GM19351 (cell line): ENCODE results near the gene PDE7B.

Source experiments
- ATAC-seq: cut with Tn5 transposase; IDR thresholded peaks from one replicate; pipeline ENCODE4 v1.9.1; 2021; ENCODE audit warnings: mild to moderate bottlenecking, moderate library complexity; ENCODE audit not compliant: unreplicated experiment

The PDE7B gene

DNA sequence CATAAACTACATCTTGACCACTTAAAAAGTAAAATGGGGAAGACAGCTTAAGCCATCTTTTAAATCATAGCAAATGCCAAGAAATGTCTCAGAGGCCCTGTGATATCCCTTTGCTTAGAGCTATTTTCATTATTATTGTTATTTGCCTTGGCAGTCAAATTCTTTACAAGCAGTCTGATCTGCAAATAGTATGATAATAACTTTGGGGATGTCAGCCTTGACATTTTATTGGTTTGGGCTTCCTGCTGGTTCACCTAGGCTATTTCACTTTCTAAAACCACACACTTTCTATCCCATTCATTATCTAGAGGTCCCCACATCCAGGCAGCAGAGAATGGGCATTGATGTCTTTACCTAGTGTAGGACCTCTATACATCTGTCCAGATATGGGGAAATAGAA is 125.1 kb downstream of the PDE7B start:
- ATAC-seq, result no peak

DNA sequence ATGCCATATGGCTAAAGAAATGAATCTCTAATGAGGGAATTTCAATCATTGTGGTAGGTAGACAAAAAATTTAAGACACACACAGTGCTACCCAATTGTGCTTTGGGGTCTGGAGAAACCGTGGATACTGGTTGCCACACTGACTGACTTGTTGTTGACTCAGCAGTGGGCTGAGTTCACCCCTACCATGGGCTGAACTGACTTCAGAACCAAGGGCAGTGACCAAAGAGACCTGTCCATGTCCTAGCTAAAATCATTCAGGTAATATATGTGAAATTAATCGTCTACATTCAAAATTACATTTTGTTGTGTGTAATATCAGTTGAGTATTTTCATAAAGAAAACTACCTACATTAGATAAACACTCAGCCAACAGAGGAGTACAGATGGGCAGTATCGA is 131.6 kb downstream of the PDE7B start:
- ATAC-seq, result no peak

DNA sequence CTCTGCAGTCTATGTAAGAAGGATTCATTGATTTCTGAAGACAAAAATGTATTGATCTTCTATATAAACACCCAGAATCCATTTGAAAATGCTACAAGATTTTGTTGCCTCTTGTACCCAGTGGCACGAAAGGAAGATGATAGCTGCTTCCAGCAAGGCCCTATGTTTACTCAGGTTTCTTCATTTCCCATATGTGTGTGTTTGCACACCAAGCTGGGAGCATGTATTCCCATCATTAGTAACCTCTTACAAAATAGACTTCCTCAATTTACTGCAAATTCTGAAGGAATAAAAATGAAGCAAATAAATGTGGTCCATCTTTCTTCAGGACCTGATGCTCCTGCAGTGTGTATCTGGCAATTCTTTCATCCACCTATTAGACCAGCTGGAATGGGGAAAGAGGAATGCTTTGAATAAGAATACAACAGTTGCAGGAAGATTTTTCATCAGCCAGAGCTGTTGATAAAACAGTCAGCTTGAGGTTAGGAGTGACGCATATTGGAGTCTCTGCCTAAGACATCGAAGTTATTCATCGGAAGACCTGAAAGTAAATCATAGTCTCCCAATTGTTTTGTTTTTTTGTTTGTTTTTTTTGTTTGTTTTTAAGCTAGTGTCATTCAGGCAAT is 132.3 kb downstream of the PDE7B start:
- no peak for ATAC-seq

DNA sequence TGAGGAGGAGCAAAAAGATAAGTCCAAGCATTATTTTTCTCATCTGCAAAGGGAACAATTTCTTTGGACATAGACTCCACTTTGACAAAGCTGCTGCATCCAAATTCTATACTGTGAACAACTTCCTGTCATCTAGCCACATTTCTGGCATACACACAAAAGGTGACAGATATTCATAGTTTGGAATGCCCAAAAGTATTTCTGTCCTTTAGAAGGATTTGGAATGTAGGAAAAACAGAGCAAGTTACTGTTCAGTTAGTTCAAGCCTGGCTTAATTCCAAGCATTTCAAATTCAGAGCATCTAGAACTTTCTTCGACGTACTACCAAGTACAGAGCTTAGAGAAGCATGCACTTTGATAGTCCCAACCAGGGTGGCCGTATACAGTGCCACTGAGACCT is 134.0 kb downstream of the PDE7B start:
- no peak for ATAC-seq

DNA sequence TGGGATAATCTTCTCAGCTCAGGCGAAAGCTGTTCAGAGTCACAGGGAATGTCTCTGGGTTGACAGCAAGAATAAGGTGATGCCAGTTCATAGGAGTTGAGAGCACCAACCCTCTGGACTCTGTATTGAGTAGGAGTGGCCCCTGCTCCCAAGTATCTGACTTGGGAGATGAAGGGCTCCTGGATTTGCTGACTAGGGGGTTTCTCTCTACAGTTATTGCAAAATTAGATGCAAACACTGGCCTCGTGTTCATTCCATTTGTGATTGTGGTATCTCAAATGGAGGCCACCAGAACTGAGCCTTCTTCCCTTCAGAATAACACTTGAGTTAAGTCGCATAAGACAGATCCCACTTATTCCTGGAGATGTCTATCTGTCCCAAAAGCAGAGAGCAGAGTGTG is 135.7 kb downstream of the PDE7B start:
- no peak for ATAC-seq

DNA sequence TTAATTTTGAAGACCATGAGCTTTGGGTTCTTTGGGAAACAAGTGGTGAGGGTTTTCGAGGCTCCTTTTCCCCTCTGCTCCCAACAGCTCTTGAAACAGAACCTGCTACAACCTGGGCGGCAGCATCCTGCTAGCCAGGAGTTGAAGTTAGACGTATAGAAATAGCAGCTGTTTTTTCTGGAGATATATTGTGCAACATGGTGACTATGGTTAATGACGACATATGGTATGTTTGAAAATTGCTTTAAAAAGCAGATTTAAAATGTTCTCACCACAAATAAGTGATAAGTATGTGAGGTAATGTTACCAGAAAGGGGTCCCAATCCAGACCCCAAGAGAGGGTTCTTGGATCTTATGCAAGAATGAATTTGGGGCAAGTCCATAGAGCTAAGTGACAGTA is 138.9 kb downstream of the PDE7B start:
- ATAC-seq, result no peak

DNA sequence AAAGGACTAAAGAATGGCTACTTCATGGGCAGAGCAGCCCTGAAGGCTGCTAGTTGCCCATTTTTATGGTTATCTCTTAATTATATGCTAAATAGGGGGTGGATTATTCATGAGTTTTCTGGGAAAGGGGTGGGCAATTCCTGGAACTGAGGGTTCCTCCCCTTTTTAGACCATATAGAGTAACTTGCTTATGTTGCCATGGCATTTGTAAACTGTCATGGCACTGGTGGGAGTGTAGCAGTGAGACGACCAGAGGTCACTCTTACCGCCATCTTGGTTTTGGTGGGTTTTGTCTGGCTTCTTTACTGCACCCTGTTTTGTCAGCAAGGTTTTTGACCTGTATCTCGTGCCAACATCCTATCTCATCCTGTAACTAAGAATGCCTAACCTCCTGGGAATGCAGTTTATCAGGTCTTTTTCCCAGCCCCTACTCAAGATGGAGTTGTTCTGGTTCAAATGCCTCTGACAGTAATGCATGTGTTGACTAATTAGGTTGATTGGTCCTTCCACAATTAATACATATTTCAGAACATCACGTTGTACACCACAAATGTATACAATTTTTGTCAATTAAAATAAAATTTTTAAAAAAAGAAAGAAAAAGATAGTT is 139.5 kb downstream of the PDE7B start:
- no peak for ATAC-seq

DNA sequence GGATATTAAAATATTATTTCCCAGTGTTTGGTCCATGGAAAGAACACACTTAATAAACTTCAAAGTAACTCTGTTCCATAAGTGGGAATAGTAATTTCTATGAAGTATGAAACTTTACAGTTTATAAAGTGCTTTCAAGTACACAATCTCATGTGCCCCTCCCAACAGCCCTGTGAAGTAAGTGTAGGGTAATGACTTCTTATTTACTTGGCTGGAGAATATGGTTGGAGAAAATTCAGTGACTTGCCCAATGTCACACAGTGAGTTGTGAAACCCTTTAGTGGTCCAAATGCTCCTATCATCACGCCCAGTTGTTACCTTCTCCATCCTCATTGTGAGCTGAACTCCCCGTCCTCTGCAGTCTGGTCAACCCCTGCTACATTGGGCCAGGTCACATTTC is 141.2 kb downstream of the PDE7B start:
- ATAC-seq, result no peak

DNA sequence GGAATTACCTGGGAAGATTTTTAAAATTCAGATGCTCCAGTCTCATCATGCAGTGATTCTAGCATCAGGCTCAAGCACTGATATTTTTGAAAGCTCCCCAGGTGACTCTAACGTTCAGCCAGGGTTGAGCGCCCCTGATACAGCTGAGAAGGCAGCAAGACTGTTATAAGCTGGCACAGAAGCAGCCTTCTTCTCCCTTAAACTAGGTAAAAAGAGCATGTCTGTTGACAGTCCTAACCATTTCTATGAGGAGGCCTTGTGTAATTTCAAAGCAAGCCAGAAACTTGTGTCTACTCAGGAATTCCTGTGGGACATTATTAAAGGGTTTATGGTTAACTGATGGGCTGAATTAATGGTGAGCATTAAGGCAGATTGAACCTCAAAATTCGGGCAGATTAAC is 141.9 kb downstream of the PDE7B start:
- ATAC-seq, result no peak

DNA sequence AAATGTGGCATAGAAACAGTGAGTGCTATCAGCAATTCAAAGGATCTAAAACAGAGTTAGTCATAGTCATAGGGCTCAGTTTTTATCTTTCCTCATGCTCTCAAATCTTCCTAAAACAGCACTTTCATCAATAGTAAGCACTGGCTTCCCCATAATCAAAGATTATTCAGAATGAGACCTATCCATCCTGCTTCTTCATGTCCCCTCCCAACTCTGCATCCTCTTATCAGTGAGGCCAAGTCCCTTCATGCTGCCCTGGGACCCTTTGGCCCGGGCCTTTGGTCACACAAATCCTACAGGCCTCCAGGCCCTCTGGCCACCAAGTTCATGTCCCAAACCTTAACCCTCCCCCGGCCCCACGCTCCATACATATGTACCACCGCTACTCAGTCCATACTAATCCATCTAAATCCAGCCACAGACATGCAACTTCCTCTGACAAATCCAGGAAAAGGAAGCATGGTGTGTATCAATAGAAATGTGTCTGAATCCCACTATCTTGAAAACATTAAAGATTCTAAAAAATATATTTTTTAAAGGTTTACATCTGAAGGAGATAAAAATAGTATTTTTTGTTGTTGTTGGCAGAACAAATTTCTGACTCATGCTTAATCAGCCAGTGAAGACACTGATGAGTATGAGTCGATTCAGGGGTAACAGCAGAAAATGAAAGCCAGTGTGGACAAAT is 143.5 kb downstream of the PDE7B start:
- ATAC-seq, result no peak

DNA sequence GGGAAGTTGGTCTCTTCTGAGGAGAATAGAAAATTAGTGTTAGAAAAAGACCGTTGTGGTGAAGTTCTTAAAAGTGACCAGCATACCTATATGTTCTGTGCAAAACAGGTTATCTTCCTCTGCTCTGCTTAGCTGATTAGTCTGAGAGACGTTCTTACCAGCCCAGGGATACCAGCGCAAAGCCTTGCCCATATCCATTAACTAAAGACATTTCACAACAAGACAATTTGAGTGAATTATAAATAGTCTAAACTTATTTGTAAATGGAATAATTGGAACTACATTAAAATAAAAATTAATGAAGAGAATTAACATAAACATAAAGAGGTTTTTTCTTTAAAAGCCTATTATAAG is 144.0 kb downstream of the PDE7B start:
- ATAC-seq, result no peak

DNA sequence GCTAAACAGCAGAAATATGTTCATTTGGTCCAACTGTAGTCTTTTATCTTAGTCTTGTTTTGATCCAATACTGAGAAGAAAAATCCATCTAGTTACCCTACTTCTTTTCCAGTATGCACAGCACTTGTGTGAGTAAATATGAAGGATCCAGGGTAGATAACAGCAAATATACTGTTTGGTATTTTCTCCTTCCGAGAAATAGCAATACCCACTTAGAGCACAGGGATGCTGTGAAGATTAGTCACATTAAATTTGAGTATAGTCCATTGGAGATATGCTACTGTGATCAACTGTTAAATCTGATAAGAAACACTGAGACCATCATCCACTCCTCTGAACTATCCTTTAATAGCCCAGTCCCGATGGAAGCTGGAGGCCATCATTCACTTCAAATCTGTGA is 145.2 kb downstream of the PDE7B start:
- no peak for ATAC-seq

DNA sequence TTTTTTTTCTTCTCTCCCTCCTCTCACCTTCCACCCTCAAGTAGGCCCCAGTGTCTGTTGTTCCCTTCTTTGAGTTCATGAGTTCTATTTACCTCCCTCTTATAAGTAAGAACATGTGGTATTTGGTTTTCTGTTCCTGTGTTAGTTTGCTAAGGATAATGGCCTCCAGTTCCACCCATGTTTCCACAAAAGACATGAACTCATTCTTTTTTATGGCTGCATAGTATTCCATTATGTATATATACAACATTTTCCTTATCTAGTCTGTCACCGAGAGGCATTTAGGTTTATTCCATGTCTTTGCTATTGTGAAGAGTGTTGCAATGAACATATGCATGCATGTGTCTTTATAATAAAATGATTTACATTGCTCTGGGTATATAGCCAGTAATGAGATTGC is 147.9 kb downstream of the PDE7B start:
- no peak for ATAC-seq

DNA sequence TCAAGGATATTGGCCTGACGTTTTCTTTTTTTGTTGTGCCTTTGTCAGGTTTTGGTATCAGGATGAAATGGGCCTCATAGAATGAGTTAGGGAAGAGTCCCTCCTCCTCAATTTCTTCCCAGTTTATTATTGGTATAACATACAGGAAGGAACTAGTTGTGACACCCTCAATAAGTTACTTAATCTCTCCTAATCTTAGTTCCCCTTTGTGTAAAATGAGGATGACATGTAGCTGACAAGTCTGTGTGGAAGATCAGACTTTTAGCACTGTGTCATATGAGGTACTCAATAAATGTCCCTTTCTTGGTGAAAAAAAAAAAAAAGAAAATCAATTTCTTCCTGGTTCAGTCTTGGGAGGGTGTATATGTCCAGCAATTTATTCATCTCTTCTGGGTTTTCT is 155.8 kb downstream of the PDE7B start:
- ATAC-seq, result no peak

DNA sequence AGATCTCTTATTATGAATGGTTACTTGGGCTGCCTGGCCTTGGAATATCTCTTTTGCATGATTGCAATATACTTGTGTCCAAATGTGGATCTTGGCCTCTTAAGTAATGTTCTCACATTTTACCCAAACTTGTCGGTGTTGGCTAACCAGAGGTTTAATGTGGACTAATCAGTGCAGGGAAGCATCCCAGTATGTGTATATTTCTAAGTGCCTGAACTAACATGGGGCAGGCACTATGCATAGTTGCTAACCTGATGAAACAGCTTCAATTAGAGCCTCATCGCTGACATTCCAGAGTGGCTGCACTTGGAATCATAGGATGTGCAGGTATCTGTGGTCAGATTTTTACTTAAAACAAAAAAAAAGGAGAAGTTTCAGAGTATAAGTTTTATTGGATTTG is 160.0 kb downstream of the PDE7B start:
- no peak for ATAC-seq

DNA sequence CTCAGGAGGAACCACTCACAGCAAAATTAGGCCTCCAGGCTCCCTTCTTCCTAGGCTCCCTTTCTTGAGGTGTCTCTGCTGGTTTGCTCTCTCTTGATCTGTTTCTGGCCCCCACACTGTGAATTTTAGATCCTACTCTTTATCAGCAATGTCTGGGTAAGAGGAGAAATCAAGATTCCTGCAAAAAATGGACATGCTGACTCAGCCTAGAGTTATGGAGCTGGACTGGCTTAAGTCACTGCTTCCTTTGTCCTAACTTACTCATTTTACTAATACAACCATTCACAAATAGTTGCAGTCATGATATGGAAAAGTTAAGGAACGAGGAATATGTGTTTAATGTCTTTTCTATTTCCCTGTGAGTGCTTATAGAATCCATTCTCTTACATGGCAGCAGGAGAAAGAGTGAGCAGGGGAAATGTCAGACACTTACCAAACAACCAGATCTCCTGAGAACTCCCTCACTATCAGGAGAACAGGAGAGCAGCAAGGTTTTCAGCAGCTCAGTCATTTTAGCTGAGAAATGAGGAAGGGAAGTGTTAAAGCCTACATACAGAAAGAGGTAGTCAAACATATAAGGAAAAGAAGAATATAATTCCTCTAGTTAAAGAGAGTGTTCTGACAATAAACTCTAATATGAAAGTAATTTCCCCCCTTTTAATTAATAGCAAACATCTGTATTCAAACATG is 160.8 kb downstream of the PDE7B start:
- ATAC-seq, result no peak

DNA sequence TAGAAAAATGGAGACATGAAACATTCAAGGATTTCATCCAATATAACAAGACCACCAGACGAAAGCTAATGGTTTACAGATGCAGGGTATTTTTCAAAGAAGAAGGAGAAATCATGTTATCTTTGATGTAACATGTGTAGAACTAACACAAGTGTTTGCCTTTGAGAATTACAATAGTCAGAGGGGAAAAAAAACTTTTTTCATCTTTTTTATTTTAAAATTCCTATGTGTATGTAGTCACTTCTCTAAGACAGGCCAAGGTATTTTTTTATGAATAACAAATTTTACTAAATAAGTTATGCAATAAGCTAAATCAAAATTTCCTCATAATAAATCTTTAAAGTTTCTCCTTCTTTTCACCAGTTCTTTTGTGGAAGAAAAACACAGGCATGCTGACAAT is 161.4 kb downstream of the PDE7B start:
- no peak for ATAC-seq

DNA sequence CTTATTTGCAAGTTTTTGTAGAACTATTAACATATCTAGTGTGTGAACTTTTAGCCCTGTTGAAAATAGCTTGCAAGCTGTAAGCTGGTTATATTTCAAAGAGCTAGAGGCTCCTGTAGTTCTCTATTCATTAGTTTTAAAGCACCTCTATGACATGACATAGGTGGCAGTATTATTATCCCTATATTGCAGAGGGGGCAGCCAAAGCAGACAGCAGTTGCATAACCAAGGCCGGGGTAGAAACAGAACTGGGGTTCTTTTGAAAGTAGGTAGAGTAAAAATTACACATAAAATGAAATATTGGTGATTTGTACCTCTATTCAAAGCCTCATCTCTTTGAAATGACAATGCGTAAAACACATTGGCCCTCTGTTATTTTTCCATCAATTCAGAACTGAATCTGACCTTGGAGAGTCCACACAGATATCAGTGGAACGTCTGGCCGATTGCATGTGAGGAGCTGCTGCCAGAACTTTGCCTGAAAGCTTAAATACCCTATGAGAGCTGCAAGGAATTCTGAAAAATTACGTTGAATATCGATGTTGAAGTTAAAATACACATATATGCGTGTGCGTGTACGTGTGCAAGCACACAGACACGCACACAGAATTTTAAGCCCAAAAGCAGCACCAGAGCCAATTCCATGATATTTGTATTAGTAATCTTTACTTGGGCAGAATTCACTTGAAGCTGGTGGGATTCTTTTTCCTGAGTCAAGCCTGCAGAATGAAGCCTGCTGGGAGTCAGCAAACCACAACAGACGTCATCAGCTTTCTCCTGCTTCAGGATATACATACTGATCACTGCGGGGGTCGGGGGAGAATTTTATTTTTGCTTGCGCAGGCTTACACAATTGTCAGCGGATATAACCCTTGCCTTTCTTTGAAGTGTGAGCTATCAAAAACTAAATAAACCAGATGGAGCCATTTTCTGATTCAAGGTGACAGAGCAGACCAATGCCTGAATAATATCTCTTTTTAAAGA is 163.2 kb downstream of the PDE7B start:
- ATAC-seq, result no peak

DNA sequence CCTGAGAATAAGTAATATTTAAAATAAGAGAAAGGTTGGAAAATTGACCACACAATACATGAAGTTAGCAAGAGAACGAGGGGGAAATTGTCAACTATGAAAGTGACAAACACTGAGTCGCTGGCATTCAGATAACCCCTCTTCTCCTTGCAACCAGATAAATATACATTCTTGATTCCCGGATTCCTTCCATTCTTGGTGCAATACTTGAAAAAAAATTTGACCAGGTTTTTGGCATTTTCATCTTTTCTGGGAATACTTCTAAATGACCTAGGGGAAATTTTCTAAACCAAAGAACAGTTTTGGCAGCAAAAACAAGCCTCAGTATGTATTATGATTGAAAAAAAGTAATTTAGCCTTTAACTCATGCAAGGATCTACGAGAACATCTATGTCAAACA is 164.0 kb downstream of the PDE7B start:
- ATAC-seq, result no peak

DNA sequence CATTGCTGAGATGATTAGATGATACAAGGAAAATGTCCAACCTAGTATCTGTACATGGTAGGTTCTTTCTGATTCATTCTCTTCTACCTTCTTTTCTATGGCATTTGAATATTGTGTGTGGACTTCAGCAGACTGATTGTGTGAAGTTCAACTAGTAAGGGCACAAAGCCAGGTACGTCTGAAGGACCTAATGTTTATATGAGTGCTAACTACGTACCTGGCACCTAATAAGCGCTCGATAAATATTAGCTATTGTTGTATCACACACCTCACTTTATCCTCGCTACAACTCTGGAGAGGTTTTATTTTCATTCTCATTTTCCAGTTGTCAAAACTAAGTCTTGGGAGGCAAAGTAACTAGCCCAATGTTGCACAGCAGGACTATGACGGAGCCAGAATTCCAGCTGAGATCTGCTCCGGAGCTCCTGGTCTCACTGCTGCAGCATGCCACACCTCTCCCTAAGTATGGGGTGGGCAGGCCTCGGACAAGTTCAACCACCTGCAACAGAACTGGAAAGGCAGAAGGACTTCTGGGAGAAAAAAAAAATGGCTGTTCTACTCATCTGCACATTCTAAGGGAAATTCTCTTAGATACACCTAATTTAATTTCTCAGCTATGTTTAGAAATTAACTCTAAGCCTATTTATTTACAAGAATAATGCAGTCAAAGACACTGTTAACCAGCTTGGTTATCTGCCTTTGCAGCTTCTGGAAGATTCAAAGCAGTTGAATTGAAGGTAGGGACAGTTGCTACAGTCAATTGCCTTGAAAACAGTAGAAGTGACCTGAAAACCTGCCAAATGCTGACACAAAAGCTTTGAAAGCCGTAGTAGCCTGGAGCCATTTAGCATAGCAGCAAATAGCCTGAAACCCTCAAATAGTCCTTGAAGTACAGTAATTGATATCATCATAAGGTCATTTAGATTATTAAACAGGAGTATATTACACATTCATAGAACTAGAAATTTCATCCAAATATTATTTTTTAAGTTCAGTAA is 165.0 kb downstream of the PDE7B start:
- no peak for ATAC-seq
